DOHH2 (cell line): ENCODE data around the gene C10orf105.

Experiments
- H3F3A ChIP-seq: fragments of 200-600 bp; sonication (generic), shearing (Covaris generic); 2 replicates; pipeline ENCODE4 v1.6.0; 2016; ENCODE audit warnings: antibody characterized with exemption, mild to moderate bottlenecking; ENCODE audit not compliant: control insufficient read depth, insufficient read depth
- H3K27ac ChIP-seq: fragments of 200-600 bp; sonication (generic); 2 replicates; pipeline ENCODE4 v1.5.1; 2014; ENCODE audit warnings: low read depth, mild to moderate bottlenecking, low read length, moderate library complexity
- H3K27me3 ChIP-seq: fragments of 200-600 bp; sonication (generic); 2 replicates; pipeline ENCODE4 v1.6.1; 2014; ENCODE audit warnings: mild to moderate bottlenecking, low read length, mixed read lengths; ENCODE audit not compliant: control insufficient read depth
- H3K36me3 ChIP-seq: fragments of 200-600 bp; sonication (generic); 2 replicates; pipeline ENCODE4 v1.6.1; 2014; ENCODE audit warnings: mild to moderate bottlenecking, low read length, moderate library complexity, mixed read lengths; ENCODE audit not compliant: control insufficient read depth
- H3K4me1 ChIP-seq: fragments of 200-600 bp; sonication (generic); 2 replicates; pipeline ENCODE4 v1.6.1; 2014; ENCODE audit warnings: mild to moderate bottlenecking, low read length, mixed read lengths; ENCODE audit not compliant: control insufficient read depth
- H3K4me2 ChIP-seq: fragments of 200-600 bp; sonication (generic); 2 replicates; pipeline ENCODE4 v1.6.0; 2014; ENCODE audit warnings: mild to moderate bottlenecking, low read length, moderate library complexity
- H3K4me3 ChIP-seq: fragments of 200-600 bp; sonication (generic); 2 replicates; pipeline ENCODE4 v1.5.1; 2014; ENCODE audit warnings: mild to moderate bottlenecking, low read length, mixed read lengths
- H3K79me2 ChIP-seq: fragments of 200-600 bp; sonication (generic); 2 replicates; pipeline ENCODE4 v1.6.1; 2014; ENCODE audit warnings: mild to moderate bottlenecking, low read length, mixed read lengths; ENCODE audit not compliant: control insufficient read depth
- H3K9me2 ChIP-seq: fragments of 200-600 bp; sonication (generic); replicated peaks from 2 replicates; pipeline ENCODE4 v1.6.1; 2014; ENCODE audit warnings: mild to moderate bottlenecking, low read length, mixed read lengths; ENCODE audit not compliant: control insufficient read depth
- H3K9me3 ChIP-seq: fragments of 200-600 bp; sonication (generic); 2 replicates; pipeline ENCODE4 v1.6.1; 2014; ENCODE audit warnings: antibody characterized with exemption, low read length, mixed read lengths; ENCODE audit not compliant: control insufficient read depth, insufficient read depth
- H4K20me1 ChIP-seq: fragments of 200-600 bp; sonication (generic); 2 replicates; pipeline ENCODE4 v1.6.0; 2014; ENCODE audit warnings: low read depth, mild to moderate bottlenecking, antibody characterized with exemption, low read length, moderate library complexity; ENCODE audit not compliant: control insufficient read depth, insufficient read depth
- EZH2phosphoT487 ChIP-seq: fragments of 200-600 bp; sonication (generic); IDR thresholded peaks from 2 replicates; pipeline ENCODE4 v1.6.1; 2017; ENCODE audit warnings: borderline replicate concordance, mild to moderate bottlenecking, antibody characterized with exemption, low read length, moderate library complexity, mixed read lengths
- TF ChIP-seq, protein P1 (sequence below): fragments of 200-600 bp; sonication (generic); IDR thresholded peaks from one replicate; pipeline ENCODE4 v1.5.1; 2014; ENCODE audit warnings: antibody characterized with exemption, mild to moderate bottlenecking, low read depth, low read length; ENCODE audit not compliant: poor library complexity, severe bottlenecking

Gene C10orf105

DNA sequence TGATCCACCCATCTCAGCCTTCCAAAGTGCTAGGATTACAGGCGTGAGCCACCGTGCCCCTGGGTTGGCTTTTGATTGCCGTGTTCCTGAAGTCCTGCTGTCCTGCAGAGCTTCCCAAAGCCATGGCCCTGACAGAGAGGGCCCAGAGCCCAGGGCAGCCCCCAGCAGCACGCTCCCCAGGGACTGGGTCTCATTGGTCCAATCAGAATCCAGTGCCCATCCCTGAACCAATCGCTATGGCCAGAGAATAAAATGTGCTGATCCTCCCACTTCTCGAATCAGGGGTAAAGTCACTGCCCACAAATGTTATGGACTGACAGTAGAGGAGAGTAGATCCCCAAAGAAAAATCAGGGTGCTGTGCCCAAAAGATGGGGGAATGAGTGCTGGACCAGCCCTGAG is 5.0 kb upstream of the C10orf105 start:
- H3K27ac ChIP-seq = no peak overlapping the region

DNA sequence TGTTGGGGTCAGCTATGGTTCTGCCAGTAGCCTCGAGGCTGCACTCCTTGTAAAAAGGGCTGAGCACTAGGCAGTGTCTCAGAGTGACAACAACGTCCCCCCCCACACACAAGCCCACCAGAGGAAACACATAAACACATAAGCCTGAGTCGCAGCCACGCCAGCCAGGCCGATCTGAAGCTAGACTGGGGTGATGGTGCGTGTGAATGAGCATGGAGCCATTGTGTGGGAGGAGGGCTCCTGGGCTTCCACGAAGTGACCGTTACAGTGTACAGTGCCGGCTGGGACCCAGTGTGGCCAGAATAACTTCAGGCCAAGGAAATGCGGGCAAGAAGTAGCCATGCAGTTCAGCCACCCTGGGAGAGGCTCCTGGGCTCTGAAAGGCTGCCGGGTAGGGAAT is 3.7 kb upstream of the C10orf105 start:
- Histone ChIP-seq H3K36me3 (no peaks in the 10 kb centered on the region), H4K20me1 (no peaks in the 10 kb centered on the region), H3K4me3 (no peak overlapping the region), H3K4me2 (no peak overlapping the region), H3K9me3 (no peaks in the 10 kb centered on the region), H3K27ac (no peak overlapping the region), H3K27me3 (peaks cover 24% of the 10 kb centered on the region), H3K79me2 (no peaks in the 10 kb centered on the region), H3K9me2 (no peaks in the 10 kb centered on the region), H3F3A (no peaks in the 10 kb centered on the region), H3K4me1 (peaks cover 17% of the 10 kb centered on the region)
- TF ChIP-seq, protein P1, sequence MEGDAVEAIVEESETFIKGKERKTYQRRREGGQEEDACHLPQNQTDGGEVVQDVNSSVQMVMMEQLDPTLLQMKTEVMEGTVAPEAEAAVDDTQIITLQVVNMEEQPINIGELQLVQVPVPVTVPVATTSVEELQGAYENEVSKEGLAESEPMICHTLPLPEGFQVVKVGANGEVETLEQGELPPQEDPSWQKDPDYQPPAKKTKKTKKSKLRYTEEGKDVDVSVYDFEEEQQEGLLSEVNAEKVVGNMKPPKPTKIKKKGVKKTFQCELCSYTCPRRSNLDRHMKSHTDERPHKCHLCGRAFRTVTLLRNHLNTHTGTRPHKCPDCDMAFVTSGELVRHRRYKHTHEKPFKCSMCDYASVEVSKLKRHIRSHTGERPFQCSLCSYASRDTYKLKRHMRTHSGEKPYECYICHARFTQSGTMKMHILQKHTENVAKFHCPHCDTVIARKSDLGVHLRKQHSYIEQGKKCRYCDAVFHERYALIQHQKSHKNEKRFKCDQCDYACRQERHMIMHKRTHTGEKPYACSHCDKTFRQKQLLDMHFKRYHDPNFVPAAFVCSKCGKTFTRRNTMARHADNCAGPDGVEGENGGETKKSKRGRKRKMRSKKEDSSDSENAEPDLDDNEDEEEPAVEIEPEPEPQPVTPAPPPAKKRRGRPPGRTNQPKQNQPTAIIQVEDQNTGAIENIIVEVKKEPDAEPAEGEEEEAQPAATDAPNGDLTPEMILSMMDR = no peak
- no peak for TF ChIP-seq EZH2phosphoT487

More for the DNA sequence above, 5.0 kb upstream of the C10orf105 start:
- H3K36me3 ChIP-seq = no peaks in the 10 kb centered on the region
- TF ChIP-seq, protein P1 = no peak
- no peak for TF ChIP-seq EZH2phosphoT487
- H3K4me3 ChIP-seq = no peak overlapping the region
- no peaks in the 10 kb centered on the region for H3K9me2 ChIP-seq
- no peaks in the 10 kb centered on the region for H3F3A ChIP-seq
- no peak overlapping the region for H3K4me2 ChIP-seq
- no peaks in the 10 kb centered on the region for H4K20me1 ChIP-seq
- no peaks in the 10 kb centered on the region for H3K79me2 ChIP-seq
- H3K9me3 ChIP-seq = no peaks in the 10 kb centered on the region
- H3K4me1 ChIP-seq = peaks cover 21% of the 10 kb centered on the region
- H3K27me3 ChIP-seq = peaks cover 33% of the 10 kb centered on the region

DNA sequence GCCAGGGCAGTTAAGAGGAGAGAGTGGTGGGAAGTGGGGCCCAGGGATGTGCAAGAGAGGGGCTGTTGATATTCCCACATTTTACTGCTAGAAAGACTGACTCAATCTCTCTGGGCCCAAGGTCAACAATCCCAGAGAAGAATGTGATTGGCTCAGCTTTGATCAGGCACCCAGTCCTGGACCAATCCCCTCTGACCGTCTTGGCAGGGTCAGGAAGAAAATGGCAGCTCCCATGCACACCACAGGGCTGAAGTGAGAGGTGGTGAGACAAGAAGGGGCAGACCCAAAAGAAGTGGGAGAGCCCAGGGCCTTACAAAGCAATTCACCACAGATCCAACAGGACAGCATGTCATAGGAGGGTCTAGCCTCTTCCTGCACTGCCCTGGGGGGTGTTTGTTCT is 3.3 kb upstream of the C10orf105 start:
- Histone ChIP-seq H3K27ac (no peak overlapping the region), H4K20me1 (no peaks in the 10 kb centered on the region), H3K27me3 (peaks cover 19% of the 10 kb centered on the region), H3K4me3 (no peak overlapping the region), H3K9me3 (no peaks in the 10 kb centered on the region), H3K9me2 (no peaks in the 10 kb centered on the region), H3K4me1 (peaks cover 12% of the 10 kb centered on the region), H3K36me3 (no peaks in the 10 kb centered on the region), H3F3A (no peaks in the 10 kb centered on the region), H3K4me2 (no peak overlapping the region), H3K79me2 (no peaks in the 10 kb centered on the region)
- TF ChIP-seq, protein P1 = no peak
- no peak for TF ChIP-seq EZH2phosphoT487

DNA sequence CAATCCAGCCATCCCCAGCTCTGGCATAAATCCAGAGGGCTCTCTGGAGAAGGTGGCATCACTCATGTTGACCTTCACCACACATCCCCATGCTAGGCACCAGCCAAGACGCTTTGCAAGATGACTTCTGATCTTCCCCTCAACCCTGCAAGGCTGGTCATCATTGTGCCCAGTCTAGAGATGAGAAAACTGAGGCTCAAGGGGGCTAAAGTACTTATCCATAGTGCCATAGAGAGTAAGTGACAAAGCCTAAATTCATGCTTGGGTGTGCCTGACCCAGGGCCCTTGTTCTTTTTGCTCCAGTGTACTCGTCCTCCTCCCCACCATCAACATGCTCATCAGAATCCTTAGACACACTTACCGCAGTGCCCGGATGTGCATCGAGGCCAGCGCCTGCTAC is 1.7 kb upstream of the C10orf105 start:
- no peak for TF ChIP-seq EZH2phosphoT487
- TF ChIP-seq, protein P1 = no peak
- Histone ChIP-seq H3F3A (no peaks in the 10 kb centered on the region), H3K36me3 (no peaks in the 10 kb centered on the region), H3K9me2 (no peaks in the 10 kb centered on the region), H4K20me1 (no peaks in the 10 kb centered on the region), H3K4me3 (no peak overlapping the region), H3K27me3 (0 out of 2 replicates have a peak, but pooled peaks cover 6% of the 10 kb centered on the region), H3K9me3 (no peaks in the 10 kb centered on the region), H3K79me2 (no peaks in the 10 kb centered on the region), H3K4me2 (no peak overlapping the region), H3K4me1 (no peaks in the 10 kb centered on the region), H3K27ac (no peak overlapping the region)
